ENCODE results near the gene BAG2. TPM values are rescaled to one million over a fixed set of nuclear protein-coding genes. Genes with fewer than 3 reads are reported as not detected.

Gene BAG2
- total and polyA plus RNA-seq, 7 donors: 5.8 to 17.6 (median 8.3) TPM

DNA sequence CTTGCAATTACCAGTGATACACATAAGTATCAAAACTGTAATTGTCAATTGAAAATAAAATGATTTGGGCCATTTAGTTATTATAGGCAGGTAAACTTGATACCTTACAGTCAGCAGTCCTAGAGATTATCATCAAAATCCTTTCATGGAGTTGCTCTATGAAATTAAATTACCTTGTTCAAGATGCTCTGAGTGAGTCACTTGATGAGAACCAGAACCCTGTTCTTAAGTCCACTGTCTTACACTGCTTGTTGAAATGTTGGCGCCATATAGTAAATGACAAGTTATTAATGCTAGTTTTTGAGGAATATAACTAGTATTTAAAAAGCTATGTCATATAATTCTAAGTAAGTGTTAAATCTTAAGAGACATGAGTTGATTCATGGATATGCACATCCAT lies 37.2 kb upstream of the BAG2 start:
- Histone ChIP-seq H3K27ac (no peak overlapping the region), H3K36me3 (ENCODE audit: insufficient read depth in 1 of 2, low read depth in 1 of 2) (peaks cover 0 to 60% of the 10 kb centered on the region in 2 donors), H3K9me3 (no peaks in the 10 kb centered on the region), H3K4me3 (no peak overlapping the region), H3K4me1 (peaks cover 5% of the 10 kb centered on the region), H3K27me3 (ENCODE audit: insufficient read depth in 3 of 3, low read length in 2 of 3) (no peaks in the 10 kb centered on the region)
- 99 to 100% (median 100%) methylated on average over 1 of the region's 1 CpG for WGBS, 3 donors
- ATAC-seq: no peak
- no peak for DNase-seq
- intact Hi-C loops (cut with DNase I): no loop called here
- TF ChIP-seq, protein P1, sequence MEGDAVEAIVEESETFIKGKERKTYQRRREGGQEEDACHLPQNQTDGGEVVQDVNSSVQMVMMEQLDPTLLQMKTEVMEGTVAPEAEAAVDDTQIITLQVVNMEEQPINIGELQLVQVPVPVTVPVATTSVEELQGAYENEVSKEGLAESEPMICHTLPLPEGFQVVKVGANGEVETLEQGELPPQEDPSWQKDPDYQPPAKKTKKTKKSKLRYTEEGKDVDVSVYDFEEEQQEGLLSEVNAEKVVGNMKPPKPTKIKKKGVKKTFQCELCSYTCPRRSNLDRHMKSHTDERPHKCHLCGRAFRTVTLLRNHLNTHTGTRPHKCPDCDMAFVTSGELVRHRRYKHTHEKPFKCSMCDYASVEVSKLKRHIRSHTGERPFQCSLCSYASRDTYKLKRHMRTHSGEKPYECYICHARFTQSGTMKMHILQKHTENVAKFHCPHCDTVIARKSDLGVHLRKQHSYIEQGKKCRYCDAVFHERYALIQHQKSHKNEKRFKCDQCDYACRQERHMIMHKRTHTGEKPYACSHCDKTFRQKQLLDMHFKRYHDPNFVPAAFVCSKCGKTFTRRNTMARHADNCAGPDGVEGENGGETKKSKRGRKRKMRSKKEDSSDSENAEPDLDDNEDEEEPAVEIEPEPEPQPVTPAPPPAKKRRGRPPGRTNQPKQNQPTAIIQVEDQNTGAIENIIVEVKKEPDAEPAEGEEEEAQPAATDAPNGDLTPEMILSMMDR (IDR thresholded peaks at IDR 0.05): no peak

- TF ChIP-seq, protein P1 (IDR thresholded peaks at IDR 0.05): no peak
- Histone ChIP-seq H3K36me3 (ENCODE audit: insufficient read depth in 1 of 2, low read depth in 1 of 2) (peaks cover 0 to 56% of the 10 kb centered on the region in 2 donors), H3K4me1 (peaks cover 2% of the 10 kb centered on the region), H3K4me3 (no peak overlapping the region), H3K27ac (no peak overlapping the region), H3K9me3 (no peaks in the 10 kb centered on the region), H3K27me3 (ENCODE audit: insufficient read depth in 3 of 3, low read length in 2 of 3) (no peaks in the 10 kb centered on the region)
- ATAC-seq: no peak
- intact Hi-C loops (cut with DNase I): no loop called here
- DNase-seq: no peak
- WGBS, 3 donors: 49 to 73% (median 60%) methylated on average over 1 of the region's 1 CpG
Measured at GRCh38 chr6:57135885-57136284, 36.2 kb upstream of the BAG2 start.

DNA sequence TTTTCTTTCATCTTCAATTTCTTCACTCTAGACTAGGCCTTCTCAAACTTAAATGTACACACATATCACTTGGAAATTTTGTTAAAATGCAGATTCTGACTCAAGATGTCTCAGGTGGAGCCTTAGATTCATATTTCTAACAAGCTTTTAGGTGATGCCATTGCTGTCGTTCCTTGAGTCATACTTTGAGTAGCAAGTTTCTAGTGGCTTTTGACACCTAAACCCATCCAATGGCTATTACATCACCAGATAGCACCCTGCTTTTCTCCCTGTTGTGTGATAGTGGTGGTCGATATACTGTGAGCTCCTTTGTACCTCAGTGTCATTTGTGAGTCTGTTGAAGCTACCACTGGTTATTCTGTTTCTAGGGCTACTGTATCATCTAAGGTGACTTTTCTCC lies 34.8 kb upstream of the BAG2 start:
- Histone ChIP-seq H3K9me3 (no peaks in the 10 kb centered on the region), H3K27me3 (ENCODE audit: insufficient read depth in 3 of 3, low read length in 2 of 3) (no peaks in the 10 kb centered on the region), H3K36me3 (ENCODE audit: insufficient read depth in 1 of 2, low read depth in 1 of 2) (peaks cover 0 to 65% of the 10 kb centered on the region in 2 donors), H3K4me1 (no peaks in the 10 kb centered on the region), H3K27ac (no peak overlapping the region), H3K4me3 (no peak overlapping the region)
- intact Hi-C loops (cut with DNase I): no loop called here
- TF ChIP-seq, protein P1 (IDR thresholded peaks at IDR 0.05): no peak
- no peak for ATAC-seq
- WGBS, 3 donors: 94 to 98% (median 96%) methylated on average over 2 of the region's 2 CpGs
- no peak for DNase-seq

DNA sequence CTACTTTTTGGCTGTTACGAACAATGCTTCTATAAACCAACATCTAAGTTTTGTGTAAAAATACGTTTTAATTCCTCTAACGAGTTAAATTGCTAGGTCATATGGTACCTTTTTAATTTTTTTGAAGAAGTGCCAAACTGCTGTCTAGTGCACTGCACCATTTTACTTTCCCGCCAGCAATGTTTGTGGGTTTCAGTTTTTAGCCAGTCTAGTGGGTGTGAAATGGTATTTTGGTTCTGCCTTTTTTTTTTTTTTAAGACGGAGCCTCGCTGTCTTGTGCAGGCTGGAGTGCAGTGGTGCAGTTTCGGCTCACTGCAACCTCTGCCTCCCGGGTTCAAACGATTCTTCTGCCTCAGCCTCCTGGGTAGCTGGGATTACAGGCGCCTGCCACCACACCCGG lies 34.1 kb upstream of the BAG2 start:
- H3K36me3 ChIP-seq (ENCODE audit: insufficient read depth in 1 of 2, low read depth in 1 of 2): peaks cover 0 to 70% of the 10 kb centered on the region in 2 donors
- intact Hi-C loops (cut with DNase I): no loop called here
- ATAC-seq: no peak
- 97% methylated on average over 11 of the region's 11 CpGs for WGBS, 3 donors
- no peak overlapping the region for H3K4me3 ChIP-seq
- TF ChIP-seq, protein P1 (IDR thresholded peaks at IDR 0.05): no peak
- no peaks in the 10 kb centered on the region for H3K9me3 ChIP-seq
- DNase-seq: no peak
- no peaks in the 10 kb centered on the region for H3K4me1 ChIP-seq
- H3K27ac ChIP-seq: no peak overlapping the region
- H3K27me3 ChIP-seq (ENCODE audit: insufficient read depth in 3 of 3, low read length in 2 of 3): no peaks in the 10 kb centered on the region

DNA sequence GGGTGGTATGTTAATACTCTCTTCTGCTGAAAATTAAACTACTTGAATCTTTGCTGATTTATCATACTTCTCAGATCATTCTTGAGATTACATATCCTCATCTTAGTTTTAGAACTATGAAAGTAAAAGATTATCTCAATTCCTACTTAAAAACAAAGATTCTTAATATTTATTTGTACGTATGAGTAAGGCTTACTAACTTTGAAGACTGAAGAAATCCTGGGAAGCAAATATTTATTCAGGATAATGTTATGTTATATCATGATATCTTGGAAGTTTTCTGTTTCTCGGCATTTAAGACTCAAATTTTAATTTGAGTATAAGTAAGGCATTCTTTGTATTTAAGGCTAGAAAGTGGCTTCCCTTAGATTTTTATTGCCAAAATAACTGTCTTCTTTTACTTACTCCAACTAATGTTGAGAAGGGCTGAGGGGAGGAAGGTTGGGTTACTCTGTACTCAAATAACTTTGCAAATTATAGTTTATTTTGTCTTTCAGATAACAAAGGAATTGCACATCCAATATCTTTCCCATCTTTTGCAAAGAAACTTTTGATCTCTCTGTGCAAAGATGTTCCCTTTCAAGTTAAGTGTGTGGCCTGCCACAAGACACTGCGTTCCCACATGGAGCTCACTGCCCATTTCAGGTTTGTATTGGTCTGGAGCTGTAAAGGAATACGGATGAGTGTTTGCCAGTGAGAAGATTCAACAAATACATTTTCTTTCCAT lies 30.5 kb upstream of the BAG2 start:
- 96 to 97% (median 97%) methylated on average over 4 of the region's 4 CpGs for WGBS, 3 donors
- Histone ChIP-seq H3K36me3 (ENCODE audit: insufficient read depth in 1 of 2, low read depth in 1 of 2) (peaks cover 0 to 61% of the 10 kb centered on the region in 2 donors), H3K4me3 (no peak overlapping the region), H3K4me1 (no peaks in the 10 kb centered on the region), H3K27ac (no peak overlapping the region), H3K27me3 (ENCODE audit: insufficient read depth in 3 of 3, low read length in 2 of 3) (no peaks in the 10 kb centered on the region), H3K9me3 (no peaks in the 10 kb centered on the region)
- no peak for DNase-seq
- ATAC-seq: no peak
- intact Hi-C loops (cut with DNase I): no loop called here
- TF ChIP-seq, protein P1 (IDR thresholded peaks at IDR 0.05): no peak

Measured in psoas muscle (tissue), 8 donors.